Suprapubic skin (tissue), 4 donors: ENCODE data around the gene RBPMS2.

Experiments
- POLR2A ChIP-seq, 2 donors: fragments of 450-650 bp; IDR thresholded peaks; one replicate each; pipeline ENCODE4 v1.6.1; 2017; ENCODE audit warnings: antibody characterized with exemption in 2 of 2, mild to moderate bottlenecking in 2 of 2, moderate library complexity in 2 of 2
- POLR2AphosphoS5 ChIP-seq, 3 donors: sonication (generic); formaldehyde crosslinking; IDR thresholded peaks; one replicate each; pipeline ENCODE4 v1.6.1; 2017; ENCODE audit warnings: antibody characterized with exemption in 3 of 3
- TF ChIP-seq, protein P1 (sequence below), 2 donors: fragments of 200-600 bp in 1 of 2; fragments of 450-650 bp in 1 of 2; sonication (generic) in 1 of 2; IDR thresholded peaks; one replicate each; pipeline ENCODE4 v1.5.1; 2016 to 2019; ENCODE audit warnings: antibody characterized with exemption in 2 of 2, mild to moderate bottlenecking in 1 of 2, moderate library complexity in 1 of 2

- TF ChIP-seq POLR2AphosphoS5 (IDR thresholded peaks at IDR 0.05) (no peak), POLR2A (IDR thresholded peaks at IDR 0.05) (no peak)
- TF ChIP-seq, protein P1, sequence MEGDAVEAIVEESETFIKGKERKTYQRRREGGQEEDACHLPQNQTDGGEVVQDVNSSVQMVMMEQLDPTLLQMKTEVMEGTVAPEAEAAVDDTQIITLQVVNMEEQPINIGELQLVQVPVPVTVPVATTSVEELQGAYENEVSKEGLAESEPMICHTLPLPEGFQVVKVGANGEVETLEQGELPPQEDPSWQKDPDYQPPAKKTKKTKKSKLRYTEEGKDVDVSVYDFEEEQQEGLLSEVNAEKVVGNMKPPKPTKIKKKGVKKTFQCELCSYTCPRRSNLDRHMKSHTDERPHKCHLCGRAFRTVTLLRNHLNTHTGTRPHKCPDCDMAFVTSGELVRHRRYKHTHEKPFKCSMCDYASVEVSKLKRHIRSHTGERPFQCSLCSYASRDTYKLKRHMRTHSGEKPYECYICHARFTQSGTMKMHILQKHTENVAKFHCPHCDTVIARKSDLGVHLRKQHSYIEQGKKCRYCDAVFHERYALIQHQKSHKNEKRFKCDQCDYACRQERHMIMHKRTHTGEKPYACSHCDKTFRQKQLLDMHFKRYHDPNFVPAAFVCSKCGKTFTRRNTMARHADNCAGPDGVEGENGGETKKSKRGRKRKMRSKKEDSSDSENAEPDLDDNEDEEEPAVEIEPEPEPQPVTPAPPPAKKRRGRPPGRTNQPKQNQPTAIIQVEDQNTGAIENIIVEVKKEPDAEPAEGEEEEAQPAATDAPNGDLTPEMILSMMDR (IDR thresholded peaks at IDR 0.05): no peak
These were observed 16.9 kb upstream of the RBPMS2 start for GRCh38 chr15:64792282-64792681.
